Astrocyte of the spinal cord (primary cell): ENCODE results near the gene NCLN.
"Not testable (repeated sequence)": the region's sequence is repeated elsewhere in the genome, so short reads cannot be mapped to it uniquely, and the experiment has no call there.

Experiments used
- DNase-seq: peaks from one replicate; pipeline ENCODE4 v3.0.0; 2011; ENCODE audit warnings: low read depth, low spot score
- H3K4me3 ChIP-seq: 2 replicates; pipeline ENCODE4 v1.5.1; 2011; ENCODE audit warnings: low read depth, mild to moderate bottlenecking, low read length, moderate library complexity
- CTCF ChIP-seq: IDR thresholded peaks from 2 replicates; pipeline ENCODE4 v1.5.1; 2012; ENCODE audit warnings: low read depth, mild to moderate bottlenecking, low read length, inconsistent platforms
- in situ Hi-C: cut with HindIII; loops from 2 replicates; pipeline ENCODE4 v1.10.0; 2017; ENCODE audit warnings: low sequenced_read_pairs

Gene NCLN

GRCh38 chr19:3149526-3150505 lies 35.9 kb upstream of the NCLN start:
- TF ChIP-seq CTCF: no peak
- DNase-seq: no peak
- H3K4me3 ChIP-seq: no peak overlapping the region
- in situ Hi-C loops: no loop called here

- in situ Hi-C loops: no loop called here
- H3K4me3 ChIP-seq: no peak overlapping the region
- no peak for DNase-seq
- no peak for TF ChIP-seq CTCF
Observed at GRCh38 chr19:3150739-3151329, 34.9 kb upstream of the NCLN start.

- in situ Hi-C loops: no loop called here
- H3K4me3 ChIP-seq: no peak overlapping the region
- DNase-seq: no peak
- TF ChIP-seq CTCF: no peak
Observed at GRCh38 chr19:3151563-3152418, 33.9 kb upstream of the NCLN start.

- in situ Hi-C loops: no loop called here
- no peak overlapping the region for H3K4me3 ChIP-seq
Observed at GRCh38 chr19:3152419-3152780, 33.3 kb upstream of the NCLN start.

GRCh38 chr19:3153286-3154230 lies 32.2 kb upstream of the NCLN start:
- no peak for TF ChIP-seq CTCF
- in situ Hi-C loops: no loop called here
- no peak overlapping the region for H3K4me3 ChIP-seq
- DNase-seq: no peak

More at GRCh38 chr19:3152419-3152780, 33.3 kb upstream of the NCLN start:
- TF ChIP-seq CTCF: no peak
- DNase-seq: no peak

- in situ Hi-C loops, DNase-seq, H3K4me3 ChIP-seq: not testable (repeated sequence)
Observed at GRCh38 chr19:3154447-3154846, 31.3 kb upstream of the NCLN start.
